HUDEP-2 (cell line): ENCODE measurements around the gene IGHMBP2.

Experiments
- DNase-seq, 76 experiments: peaks; one replicate each; lab custom pipeline; 2025; ENCODE audit not compliant: unreplicated experiment in 76 of 76; lab: John Stamatoyannopoulos, UW

Gene IGHMBP2

GRCh38 chr11:68978626-68978930 lies 74.9 kb downstream of the IGHMBP2 start:
- no peak for DNase-seq

- DNase-seq: no peak
Measured at GRCh38 chr11:68978931-68979594, 75.4 kb downstream of the IGHMBP2 start.

GRCh38 chr11:68979931-68980775 lies 76.5 kb downstream of the IGHMBP2 start:
- no peak for DNase-seq

GRCh38 chr11:68980776-68981065 lies 77.0 kb downstream of the IGHMBP2 start, which contains the start of gene MRGPRD:
MRGPRD (minus strand) TSS chr11:68980986; CDS start chr11:68980986, 0 bp downstream.
- no peak for DNase-seq

GRCh38 chr11:68982134-68982533 lies 78.4 kb downstream of the IGHMBP2 start:
- no peak for DNase-seq

GRCh38 chr11:68983801-68984200 lies 80.1 kb downstream of the IGHMBP2 start:
- peak in 47 of 76 experiments; percentile 9 to 63 (median 32) for DNase-seq

GRCh38 chr11:68987211-68987610 lies 83.5 kb downstream of the IGHMBP2 start:
- DNase-seq: no peak

GRCh38 chr11:68988491-68988890 lies 84.8 kb downstream of the IGHMBP2 start:
- no peak for DNase-seq
